G401 (cell line): ENCODE measurements around the gene TRIML2. TPM values are rescaled to one million over a fixed set of nuclear protein-coding genes. Genes with fewer than 3 reads are reported as not detected.
"Not testable (repeated sequence)": the region's sequence is repeated elsewhere in the genome, so short reads cannot be mapped to it uniquely, and the experiment has no call there.

Source experiments
- DNase-seq: peaks from one replicate; pipeline ENCODE4 v3.0.0-alpha.2; 2015; ENCODE audit warnings: low spot score
- in situ Hi-C: cut with HindIII; loops from 2 replicates; pipeline ENCODE4 v1.10.0; 2016; ENCODE audit warnings: low sequenced_read_pairs, mixed read lengths
- total RNA-seq: library from RNA; depleted of rRNA; stranded (reverse); fragments of >200 nt; shearing (Covaris generic); gene quantifications from 2 replicates; pipeline ENCODE4 v1.2.3, GENCODE V29; 2014; rRNA removed

The TRIML2 gene
- total RNA-seq, 1 experiment from 2014 or later, result not detected

GRCh38 chr4:188110741-188111471, 1.5 kb upstream of the TRIML2 start:
- no peak for DNase-seq
- in situ Hi-C loops, result no loop called here

- DNase-seq, result no peak
- in situ Hi-C loops, result no loop called here
Measured at GRCh38 chr4:188110036-188110435, 633 bp upstream of the TRIML2 start.

GRCh38 chr4:188107931-188108843, 1.2 kb downstream of the TRIML2 start:
- in situ Hi-C loops, result no loop called here
- DNase-seq, result no peak

GRCh38 chr4:188106454-188106853, 2.9 kb downstream of the TRIML2 start:
- DNase-seq, result no peak
- in situ Hi-C loops, result no loop called here

GRCh38 chr4:188092824-188093223, 16.6 kb downstream of the TRIML2 start:
- in situ Hi-C loops, result no loop called here
- DNase-seq, result no peak

DNA sequence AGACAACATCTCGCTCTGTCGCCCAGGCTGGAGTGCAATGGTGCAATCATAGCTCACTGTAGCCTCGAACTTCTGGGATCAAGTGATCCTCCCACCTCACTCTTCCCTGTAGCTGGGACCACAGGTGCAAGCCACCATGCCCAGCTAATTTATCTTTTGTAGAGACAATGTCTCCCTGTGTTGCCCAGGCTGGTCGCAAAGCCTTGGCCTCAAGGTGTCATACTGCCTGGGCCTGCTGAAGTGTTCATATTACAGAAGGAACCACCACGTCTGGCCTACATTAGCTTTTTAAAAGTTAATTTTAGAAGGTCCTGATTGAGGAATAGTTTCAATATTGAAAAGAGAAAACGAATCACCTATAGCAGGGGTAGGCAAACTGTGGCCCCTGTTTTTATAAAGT, 22.5 kb downstream of the TRIML2 start:
- in situ Hi-C loops, result no loop called here

GRCh38 chr4:188082796-188083195, 26.6 kb downstream of the TRIML2 start:
- no peak for DNase-seq
- in situ Hi-C loops, result no loop called here

More for the DNA sequence above, 22.5 kb downstream of the TRIML2 start:
- no peak for DNase-seq

DNA sequence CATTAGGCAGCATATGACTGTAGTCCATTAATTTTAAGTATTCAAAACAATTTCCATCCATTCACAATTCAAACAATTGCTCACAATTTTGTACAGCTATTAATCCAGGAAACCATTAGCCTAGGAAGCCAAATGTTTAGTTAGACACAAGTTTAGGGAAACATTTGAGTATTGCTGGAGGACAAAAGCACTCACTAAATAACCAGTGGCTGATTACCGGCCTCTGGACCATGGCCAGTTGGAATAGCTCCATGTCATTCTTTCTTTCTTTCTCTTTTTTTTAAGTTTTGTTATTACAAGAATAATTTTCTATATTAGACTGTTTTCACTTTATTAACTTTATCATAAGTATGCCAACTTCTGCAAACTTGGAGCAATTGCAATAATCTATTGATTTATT, 31.3 kb downstream of the TRIML2 start:
- in situ Hi-C loops, result no loop called here
- no peak for DNase-seq

- in situ Hi-C loops, result no loop called here
- no peak for DNase-seq
Measured at GRCh38 chr4:188076169-188076568, 33.2 kb downstream of the TRIML2 start.

DNA sequence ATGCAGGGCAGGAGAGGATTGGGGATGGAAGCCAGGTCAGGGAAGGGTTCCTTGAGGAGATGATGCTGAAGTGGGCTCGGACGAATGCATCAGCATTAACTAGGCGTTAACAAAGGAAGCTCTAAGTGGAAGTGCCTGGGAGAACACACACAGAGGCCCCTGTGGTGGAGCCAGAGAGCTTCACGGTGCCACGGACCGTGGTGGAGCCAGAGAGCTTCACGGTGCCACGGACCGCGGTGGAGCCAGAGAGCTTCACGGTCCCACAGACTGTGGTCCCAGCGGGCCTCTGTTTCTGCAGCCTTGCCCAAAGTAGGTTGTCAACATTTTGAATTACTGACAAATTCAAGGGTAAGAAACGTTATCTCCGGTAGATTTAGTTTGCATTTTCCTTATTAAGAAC, 48.3 kb downstream of the TRIML2 start:
- no peak for DNase-seq
- in situ Hi-C loops, result no loop called here

DNA sequence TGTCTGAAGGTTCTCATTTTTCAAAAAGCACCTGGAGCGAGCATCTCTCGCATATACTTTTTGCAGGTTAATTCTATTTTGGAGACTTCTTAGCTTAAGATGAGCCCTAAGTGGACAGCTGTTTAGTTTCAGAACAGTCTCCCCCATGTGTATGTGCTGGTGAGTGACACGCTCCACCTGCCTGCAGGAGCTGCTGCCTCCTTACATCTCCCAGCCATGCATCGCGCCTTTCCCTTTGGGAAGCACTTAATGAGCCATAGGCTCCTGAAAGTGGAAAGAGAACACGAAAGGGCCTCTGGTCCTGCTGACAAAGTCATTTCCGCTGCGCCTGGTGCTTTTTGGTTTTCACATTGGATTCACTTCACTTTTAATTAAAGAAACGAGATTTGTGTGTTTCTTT, 56.1 kb downstream of the TRIML2 start:
- in situ Hi-C loops, result no loop called here
- DNase-seq, result no peak

DNA sequence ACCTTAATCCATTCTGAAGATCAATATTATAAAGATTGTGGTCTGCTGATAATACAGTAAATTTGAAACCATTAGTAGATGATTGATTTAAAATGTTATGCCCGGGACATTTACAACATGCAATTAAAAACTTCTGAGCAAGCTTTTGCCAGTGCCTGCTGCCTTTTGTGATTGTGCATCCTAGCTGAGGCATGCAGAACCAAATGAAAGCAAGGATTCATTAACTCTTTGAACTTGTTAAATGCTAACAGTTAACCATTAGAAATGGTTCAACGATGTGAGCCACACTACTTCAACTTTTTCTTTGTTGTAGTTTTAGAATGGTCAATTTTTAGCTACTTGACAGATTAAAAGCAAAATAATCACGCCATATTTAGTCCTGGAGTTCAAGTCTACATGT, 62.7 kb downstream of the TRIML2 start:
- in situ Hi-C loops, result no loop called here
- no peak for DNase-seq

- in situ Hi-C loops, DNase-seq: not testable (repeated sequence)
Measured at GRCh38 chr4:188045461-188045860, 63.9 kb downstream of the TRIML2 start.

GRCh38 chr4:188043154-188043553, 66.2 kb downstream of the TRIML2 start:
- no peak for DNase-seq
- in situ Hi-C loops, result no loop called here

DNA sequence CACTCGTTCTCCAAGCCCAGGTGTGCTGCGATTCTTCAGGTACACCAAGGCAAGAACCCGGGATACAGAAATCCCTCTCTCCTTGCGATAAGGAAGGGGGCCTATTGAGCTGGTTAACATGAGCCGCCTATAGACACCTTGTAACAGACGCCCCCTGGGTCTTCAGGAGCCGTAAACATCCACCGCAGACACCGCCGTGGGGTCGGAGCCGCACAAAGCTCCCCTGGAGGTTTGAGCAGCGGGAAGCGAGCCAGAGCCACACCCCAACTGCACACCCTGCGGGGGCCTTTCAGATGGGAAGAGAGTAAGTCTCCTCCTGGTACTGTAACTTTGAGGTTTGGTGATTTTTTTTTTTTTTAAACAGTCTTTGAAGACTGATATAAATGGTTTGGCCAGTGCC, 67.2 kb downstream of the TRIML2 start:
- in situ Hi-C loops, result no loop called here
- no peak for DNase-seq

- in situ Hi-C loops, result no loop called here
- no peak for DNase-seq
Measured at GRCh38 chr4:188041721-188042120, 67.7 kb downstream of the TRIML2 start.

Other genes starting within 250 kb of the TRIML2 start
- gene ZFP42, start 113.8 kb downstream of the TRIML2 start, total RNA-seq, result not detected in 2 replicates
- not detected in 2 replicates for gene TRIML1, start 29.8 kb upstream of the TRIML2 start, total RNA-seq